HUES64 (cell line): ENCODE data around the gene PIANP.

Experiments used
- H3K27ac ChIP-seq: 2 replicates; pipeline ENCODE4 v1.7.0; 2013; ENCODE audit warnings: low read depth, low read length, inconsistent platforms
- H3K27me3 ChIP-seq: 2 replicates; pipeline ENCODE4 v1.6.1; 2013; ENCODE audit warnings: mild to moderate bottlenecking, low read length; ENCODE audit not compliant: insufficient read depth
- H3K36me3 ChIP-seq: 2 replicates; pipeline ENCODE4 v1.6.1; 2013; ENCODE audit warnings: mild to moderate bottlenecking, low read length; ENCODE audit not compliant: insufficient read depth
- H3K4me1 ChIP-seq: 2 replicates; pipeline ENCODE4 v1.6.1; 2013; ENCODE audit warnings: mild to moderate bottlenecking, low read length, moderate library complexity; ENCODE audit not compliant: insufficient read depth
- H3K4me3 ChIP-seq: 2 replicates; pipeline ENCODE4 v1.5.1; 2013; ENCODE audit warnings: mild to moderate bottlenecking, low read length, moderate library complexity
- H3K9ac ChIP-seq: 2 replicates; pipeline ENCODE4 v1.6.1; 2013; ENCODE audit warnings: mild to moderate bottlenecking, low read depth, low read length
- H3K9me3 ChIP-seq: 2 replicates; pipeline ENCODE4 v1.6.1; 2013; ENCODE audit warnings: low read depth, low read length; ENCODE audit not compliant: insufficient read depth
- WGBS: fragments of 150-250, 120-280 bp; methylation state at CpG from one replicate; pipeline ENCODE4 v1.1.7; 2013; ENCODE audit warnings: missing lambda C conversion rate; 5-methylcytosine and 5-hydroxymethylcytosine counted together

The PIANP gene

DNA sequence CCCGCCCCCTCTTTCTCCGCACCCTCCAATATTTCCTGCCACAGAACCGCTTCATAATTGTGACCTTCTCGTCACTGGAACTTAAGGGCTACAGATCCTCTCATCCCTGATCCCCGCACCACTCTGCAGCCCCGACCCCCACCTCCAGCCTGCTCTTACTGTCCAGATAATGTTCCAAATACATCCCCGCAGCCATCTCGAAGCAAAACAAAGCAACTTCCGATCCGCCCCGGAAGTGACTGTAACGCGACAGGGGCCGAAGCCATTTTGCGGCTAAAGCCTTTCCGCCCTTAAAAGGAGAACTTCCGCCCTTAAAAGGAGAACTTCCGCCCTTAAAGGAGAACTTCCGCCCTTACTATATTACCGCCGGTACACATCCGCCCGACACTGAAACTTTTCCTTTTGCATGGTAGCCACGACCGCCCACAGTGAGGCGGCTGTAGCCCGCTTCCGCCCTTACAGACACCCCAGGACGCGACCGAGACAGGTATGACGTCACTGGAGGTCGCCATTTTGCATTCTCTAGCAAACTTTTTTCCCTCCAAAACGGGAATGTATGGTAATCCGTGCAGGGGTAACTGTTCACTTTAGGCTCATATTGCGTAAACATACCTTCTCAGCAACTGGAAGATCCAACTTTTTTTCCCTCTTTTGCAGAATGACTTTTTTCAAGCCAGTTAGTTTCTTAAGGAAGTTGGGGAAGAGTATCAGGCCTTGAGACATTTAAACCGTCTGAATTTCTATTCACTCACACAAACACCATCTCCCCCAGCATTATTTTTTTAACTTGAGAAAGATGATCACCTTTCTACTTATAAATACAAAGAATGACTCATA lies 37.5 kb downstream of the PIANP start, which contains the start of gene ING4:
Gene ING4 (minus strand): TSS at position 214 of the 837 bp plus-strand sequence. CDS start 18 bp downstream, at position 196.
- 3% methylated on average over 37 of the region's 37 CpGs for WGBS
- Histone ChIP-seq H3K27me3 (no peaks in the 10 kb centered on the region), H3K4me3 (peak within 1 kb of the TSS; percentile 87), H3K9me3 (no peaks in the 10 kb centered on the region), H3K4me1 (peaks cover 5% of the 10 kb centered on the region; the same call in 1 of the 2 replicates), H3K36me3 (peaks cover 25% of the 10 kb centered on the region), H3K27ac (peak within 1 kb of the TSS; percentile 50), H3K9ac (peak within 1 kb of the TSS; percentile 82)

DNA sequence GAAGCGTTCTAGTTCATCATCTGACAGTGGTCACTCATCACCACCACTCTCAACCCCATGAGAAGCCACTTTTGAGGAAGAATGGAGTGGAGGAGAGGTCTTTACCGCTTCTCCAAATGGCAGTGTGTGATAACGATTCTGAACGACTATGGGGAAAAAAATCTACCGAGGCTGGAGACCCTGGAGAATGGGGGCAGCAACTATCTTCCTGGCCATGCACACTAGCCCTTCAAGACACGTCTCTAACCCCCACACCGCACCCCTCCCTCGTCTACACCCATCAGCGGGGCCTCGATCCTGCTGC lies 38.1 kb downstream of the PIANP start:
- no peaks in the 10 kb centered on the region for H3K27me3 ChIP-seq
- peak overlapping the region; percentile 82 for H3K9ac ChIP-seq
- peak overlapping the region; percentile 87 for H3K4me3 ChIP-seq
- 2% methylated on average over 9 of the region's 10 CpGs for WGBS
- H3K4me1 ChIP-seq, result peaks cover 5% of the 10 kb centered on the region; the same call in 1 of the 2 replicates
- H3K9me3 ChIP-seq, result no peaks in the 10 kb centered on the region
- H3K36me3 ChIP-seq, result peaks cover 19% of the 10 kb centered on the region
- peak overlapping the region; percentile 20 for H3K27ac ChIP-seq

DNA sequence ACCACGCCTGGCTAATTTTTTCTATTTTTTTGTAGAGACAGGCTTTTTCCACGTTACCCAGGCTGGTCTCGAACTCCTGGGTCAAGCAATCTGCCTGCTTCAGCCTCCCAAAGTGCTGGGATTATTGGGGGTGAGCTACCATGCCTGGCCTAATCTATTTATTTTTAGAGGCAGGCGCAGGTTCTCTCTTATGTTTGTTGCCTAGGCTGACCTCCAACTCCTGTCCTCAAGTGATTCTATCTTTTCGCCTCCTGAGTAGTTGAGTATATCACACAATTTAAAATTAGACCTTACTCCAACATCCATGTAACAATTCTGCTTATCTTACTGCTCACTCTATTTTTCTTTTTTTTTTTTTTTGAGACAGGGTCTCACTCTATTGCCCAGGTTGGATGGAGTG lies 46.6 kb downstream of the PIANP start:
- H3K36me3 ChIP-seq, result peaks cover 55% of the 10 kb centered on the region

DNA sequence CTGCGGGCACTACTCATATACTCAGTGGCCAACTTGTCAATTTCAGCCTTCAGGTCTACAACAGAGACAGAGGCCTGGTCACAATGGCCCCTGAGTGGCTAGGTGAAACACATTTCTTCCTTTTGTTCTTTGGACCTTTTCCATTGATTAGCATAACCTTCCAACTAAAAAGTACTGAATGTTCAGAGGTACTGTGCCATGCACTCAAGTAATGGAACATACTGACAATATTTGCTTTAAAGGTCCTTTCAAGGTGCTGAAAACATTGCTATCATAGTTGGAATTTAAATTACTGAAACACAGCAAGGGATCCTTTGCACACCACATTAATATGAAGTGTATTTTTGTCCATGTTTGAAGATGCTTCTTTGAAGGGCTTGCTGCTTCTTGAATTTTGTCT lies 47.3 kb downstream of the PIANP start:
- no peaks in the 10 kb centered on the region for H3K4me1 ChIP-seq
- 100% methylated on average over 1 of the region's 1 CpG for WGBS
- H3K9ac ChIP-seq, result no peak overlapping the region
- no peak overlapping the region for H3K4me3 ChIP-seq
- H3K9me3 ChIP-seq, result no peaks in the 10 kb centered on the region
- H3K36me3 ChIP-seq, result peaks cover 52% of the 10 kb centered on the region
- no peaks in the 10 kb centered on the region for H3K27me3 ChIP-seq
- H3K27ac ChIP-seq, result no peak overlapping the region

More for the DNA sequence above, 46.6 kb downstream of the PIANP start:
- Histone ChIP-seq H3K4me1 (no peaks in the 10 kb centered on the region), H3K9ac (no peak overlapping the region), H3K27me3 (no peaks in the 10 kb centered on the region), H3K27ac (no peak overlapping the region), H3K9me3 (no peaks in the 10 kb centered on the region), H3K4me3 (no peak overlapping the region)
- 99% methylated on average over 5 of the region's 5 CpGs for WGBS

DNA sequence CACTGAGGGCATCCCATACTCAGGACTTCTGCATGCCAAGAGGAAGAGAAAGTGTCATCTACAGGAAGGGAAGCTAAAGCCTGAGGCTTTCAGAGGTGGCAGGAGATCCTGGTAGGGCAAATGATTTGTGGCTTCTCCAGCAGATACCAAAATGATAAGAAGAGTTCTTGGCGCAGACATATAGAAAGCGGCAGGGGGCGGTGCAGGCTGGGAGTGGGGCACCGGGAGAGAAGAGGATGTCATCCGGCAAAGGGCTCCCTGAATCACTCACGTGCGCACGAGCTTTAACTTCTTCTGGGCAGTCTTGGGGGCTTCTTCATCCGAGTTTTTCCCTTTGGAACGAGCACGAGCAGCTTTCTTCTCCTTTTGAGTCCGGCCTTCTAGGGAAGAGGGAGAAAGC lies 48.2 kb downstream of the PIANP start:
- Histone ChIP-seq H3K27me3 (no peaks in the 10 kb centered on the region), H3K4me3 (no peak overlapping the region), H3K4me1 (no peaks in the 10 kb centered on the region), H3K27ac (no peak overlapping the region), H3K9ac (no peak overlapping the region), H3K9me3 (no peaks in the 10 kb centered on the region), H3K36me3 (peaks cover 57% of the 10 kb centered on the region)
- 96% methylated on average over 11 of the region's 12 CpGs for WGBS

DNA sequence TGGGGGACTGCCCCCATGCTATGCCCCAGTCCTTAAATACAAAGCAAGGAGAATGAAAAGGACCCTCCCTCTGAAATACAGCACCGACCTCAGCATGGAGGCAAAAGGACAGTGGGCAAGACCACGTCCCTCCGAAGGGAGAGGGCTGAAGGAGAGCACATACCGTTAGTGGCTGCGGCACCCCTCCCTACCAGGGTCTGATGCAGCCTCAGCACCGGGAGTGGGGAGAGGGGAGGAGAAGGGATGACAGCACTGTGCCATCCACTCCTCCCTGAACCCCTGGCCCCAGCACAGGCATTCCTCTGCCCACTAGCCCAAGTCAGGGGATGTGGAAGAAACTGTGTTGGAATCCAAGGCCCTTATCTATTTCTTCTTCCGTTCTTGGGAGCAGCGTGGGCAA lies 49.8 kb downstream of the PIANP start:
- Histone ChIP-seq H3K36me3 (peaks cover 49% of the 10 kb centered on the region), H3K4me1 (no peaks in the 10 kb centered on the region), H3K27me3 (peaks cover 4% of the 10 kb centered on the region; the same call in 1 of the 2 replicates), H3K27ac (no peak overlapping the region), H3K4me3 (no peak overlapping the region), H3K9me3 (no peaks in the 10 kb centered on the region), H3K9ac (no peak overlapping the region)
- 92% methylated on average over 7 of the region's 8 CpGs for WGBS

DNA sequence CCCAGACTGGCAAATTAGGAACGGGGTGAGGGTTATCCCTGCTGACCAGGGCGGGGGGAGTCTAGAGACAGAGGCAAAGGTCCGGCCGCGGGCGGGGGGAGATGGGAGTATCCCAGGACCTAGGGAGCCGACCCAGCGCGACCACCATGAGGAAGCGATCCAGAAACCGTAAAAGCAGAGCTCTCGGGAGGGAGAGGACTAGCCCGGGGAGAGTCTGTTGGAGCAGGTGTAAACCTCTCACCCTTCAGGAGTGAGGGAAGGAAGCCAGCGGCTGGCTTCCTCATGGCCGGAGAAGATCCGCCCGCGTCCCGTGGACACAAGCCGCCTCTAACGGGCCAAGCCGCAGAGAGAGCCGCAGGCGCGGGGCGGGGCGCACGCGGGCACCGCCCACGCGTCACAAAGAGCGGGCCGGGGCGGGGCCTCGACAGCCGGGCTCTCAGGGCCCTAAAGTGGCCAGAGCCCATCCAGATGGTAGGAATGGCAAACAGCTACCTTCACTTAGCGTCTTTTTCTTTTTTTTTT lies 53.5 kb downstream of the PIANP start, which contains the start of gene ACRBP:
Gene ACRBP (minus strand): TSS at position 350 of the 522 bp plus-strand sequence. CDS start 66 bp downstream, at position 284.
- H3K4me3 ChIP-seq, result peak within 1 kb of the TSS; percentile 72
- H3K36me3 ChIP-seq, result peaks cover 24% of the 10 kb centered on the region
- peaks cover 4% of the 10 kb centered on the region; the same call in 1 of the 2 replicates for H3K27me3 ChIP-seq
- 44% methylated on average over 38 of the region's 38 CpGs for WGBS
- no peak within 1 kb of the TSS for H3K27ac ChIP-seq
- H3K4me1 ChIP-seq, result no peaks in the 10 kb centered on the region
- H3K9me3 ChIP-seq, result no peaks in the 10 kb centered on the region
- peak within 1 kb of the TSS; percentile 72 for H3K9ac ChIP-seq

DNA sequence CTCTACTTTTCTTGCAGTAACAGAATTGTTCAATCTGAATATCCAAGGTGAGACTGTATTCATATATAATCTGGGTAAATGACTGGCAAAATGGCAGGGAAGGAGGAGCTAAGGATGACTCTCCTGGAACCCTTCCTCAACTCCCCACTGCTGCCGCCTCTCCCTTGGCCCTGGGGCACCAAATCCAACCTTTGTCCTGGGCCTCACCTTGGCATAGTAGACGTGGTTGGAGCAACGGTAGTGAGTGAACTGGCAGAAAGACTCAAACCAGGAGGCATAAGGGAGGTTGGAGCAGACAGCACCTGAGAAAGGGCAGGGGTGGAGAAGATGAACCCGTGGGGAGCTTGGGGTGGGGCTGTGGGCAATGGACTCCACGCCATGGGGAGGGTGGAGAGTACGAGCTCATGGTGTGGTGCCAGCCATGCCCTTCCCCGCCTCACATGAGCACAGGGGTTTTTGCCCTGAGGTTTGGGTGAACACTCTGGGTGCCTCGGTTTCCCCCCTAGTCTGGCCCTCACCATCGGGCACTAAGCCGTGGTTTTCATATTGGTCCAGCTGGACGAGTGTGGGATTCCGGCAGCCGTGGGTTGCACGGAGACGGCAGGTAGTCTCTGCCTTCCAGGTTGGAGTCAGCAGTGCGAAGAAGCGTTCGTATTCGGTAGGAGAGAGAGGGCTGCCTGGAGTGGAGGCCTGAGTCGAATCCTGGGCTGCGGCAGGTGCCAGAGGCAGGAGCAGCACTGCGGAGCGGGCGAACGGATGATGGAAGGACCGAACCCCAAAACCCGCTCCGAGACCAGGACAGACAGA lies 54.1 kb downstream of the PIANP start:
- no peak overlapping the region for H3K27ac ChIP-seq
- peak overlapping the region; percentile 72; the same call in 1 of the 2 replicates for H3K9ac ChIP-seq

DNA sequence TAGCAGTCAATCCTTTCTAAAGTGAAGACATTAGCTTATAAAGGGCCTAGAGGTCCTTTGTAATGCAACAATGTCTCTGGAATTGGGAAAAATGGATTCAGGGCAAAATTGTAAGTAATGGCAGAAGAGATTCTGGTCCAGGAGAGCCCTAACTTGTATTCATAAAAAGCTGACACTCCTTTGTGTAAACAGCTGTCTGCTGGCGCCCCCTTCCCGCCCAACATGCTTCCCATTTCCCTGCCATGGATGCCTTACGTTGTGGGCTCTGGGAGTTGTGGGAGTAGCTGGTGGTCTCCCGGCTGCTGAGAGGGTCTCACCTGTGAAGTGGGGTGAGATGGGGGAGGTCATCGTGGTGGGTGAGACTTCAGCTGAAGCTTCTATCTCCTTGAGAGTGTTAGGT lies 55.7 kb downstream of the PIANP start:
- Histone ChIP-seq H3K9me3 (no peaks in the 10 kb centered on the region), H3K36me3 (peaks cover 6% of the 10 kb centered on the region; the same call in 1 of the 2 replicates), H3K27me3 (peaks cover 4% of the 10 kb centered on the region), H3K27ac (no peak overlapping the region), H3K9ac (no peak overlapping the region), H3K4me1 (no peaks in the 10 kb centered on the region), H3K4me3 (no peak overlapping the region)
- 34% methylated on average over 5 of the region's 5 CpGs for WGBS

More for the DNA sequence above, 54.1 kb downstream of the PIANP start:
- H3K27me3 ChIP-seq, result peaks cover 4% of the 10 kb centered on the region
- 84% methylated on average over 28 of the region's 28 CpGs for WGBS
- peak overlapping the region; percentile 72 for H3K4me3 ChIP-seq
- no peaks in the 10 kb centered on the region for H3K9me3 ChIP-seq
- no peaks in the 10 kb centered on the region for H3K4me1 ChIP-seq
- H3K36me3 ChIP-seq, result peaks cover 19% of the 10 kb centered on the region

DNA sequence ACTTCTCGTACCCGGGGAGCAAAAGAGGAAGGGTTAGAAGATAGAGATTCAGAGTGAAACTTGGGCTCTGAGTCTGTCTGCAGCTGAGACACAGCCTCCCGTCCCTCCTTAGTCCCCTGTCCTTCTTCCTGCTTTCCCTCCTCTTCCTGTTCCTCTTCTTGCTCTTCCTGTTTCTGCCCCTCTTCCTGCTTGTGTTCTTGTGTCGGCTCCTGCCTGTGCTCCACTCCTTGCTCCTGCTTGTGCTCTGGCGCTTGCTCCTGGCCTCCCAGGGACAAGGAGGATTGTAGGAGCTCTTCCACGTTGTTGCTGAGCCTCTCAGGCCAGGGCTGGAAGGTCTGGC lies 56.4 kb downstream of the PIANP start:
- H3K27me3 ChIP-seq, result peaks cover 4% of the 10 kb centered on the region
- peaks cover 6% of the 10 kb centered on the region; the same call in 1 of the 2 replicates for H3K36me3 ChIP-seq
- H3K27ac ChIP-seq, result no peak overlapping the region
- WGBS, result 86% methylated on average over 6 of the region's 6 CpGs
- no peaks in the 10 kb centered on the region for H3K4me1 ChIP-seq
- no peak overlapping the region for H3K4me3 ChIP-seq
- H3K9me3 ChIP-seq, result no peaks in the 10 kb centered on the region
- no peak overlapping the region for H3K9ac ChIP-seq
